AG09309 (cell line): Measurements from ENCODE around the gene SOD3.

ENCODE experiments used
- DNase-seq: peaks from one replicate; pipeline ENCODE4 v3.0.0-alpha.2; 2010; ENCODE audit warnings: low read depth
- H3K4me3 ChIP-seq: 2 replicates; pipeline ENCODE4 v1.5.1; 2011; ENCODE audit warnings: mild to moderate bottlenecking, low read depth, low read length, moderate library complexity; ENCODE audit not compliant: control insufficient read depth
- CTCF ChIP-seq: IDR thresholded peaks from 2 replicates; pipeline ENCODE4 v1.5.1; 2011; ENCODE audit warnings: mild to moderate bottlenecking, low read depth, low read length, inconsistent platforms; ENCODE audit not compliant: insufficient read depth, control insufficient read depth; ENCODE audit errors: missing control alignments

The SOD3 gene

GRCh38 chr4:24780936-24781495, 14.4 kb upstream of the SOD3 start:
- no peak for TF ChIP-seq CTCF
- no peak for DNase-seq
- H3K4me3 ChIP-seq = no peak overlapping the region

DNA sequence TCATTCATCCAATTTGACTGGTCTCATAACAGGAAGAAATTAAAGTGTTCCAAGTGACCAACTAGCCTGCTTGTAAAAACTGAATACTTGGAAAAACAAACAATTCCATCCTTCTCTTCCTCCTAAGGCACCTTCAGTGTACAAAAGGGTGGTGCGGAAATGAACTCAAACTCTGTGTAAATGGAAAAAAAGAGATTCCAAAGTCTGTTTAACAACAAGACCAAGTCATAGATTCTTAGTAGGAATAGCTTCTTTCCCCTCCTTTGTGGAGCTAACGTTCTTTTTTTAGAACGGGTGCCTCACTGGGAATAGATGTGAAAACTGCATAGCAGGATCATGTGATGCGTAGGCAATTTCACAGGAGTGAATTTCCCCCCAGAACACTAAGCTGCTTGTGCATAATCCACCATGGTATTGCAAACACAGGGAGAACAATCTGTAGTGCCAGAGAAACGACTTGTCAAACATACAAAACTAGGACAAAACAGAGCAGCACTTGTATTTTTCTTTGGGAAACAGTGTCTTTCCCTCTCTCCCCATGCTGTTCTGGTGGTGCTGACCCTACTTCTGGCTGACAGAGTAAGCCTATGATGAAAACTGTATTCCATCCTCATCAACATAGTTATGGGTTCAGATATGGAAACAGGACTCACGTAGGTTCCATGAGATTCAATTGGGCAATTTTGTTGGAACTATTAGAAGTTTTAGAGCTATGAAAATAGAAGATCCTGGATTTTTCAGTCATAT, 13.2 kb upstream of the SOD3 start:
- H3K4me3 ChIP-seq = no peak overlapping the region
- no peak for DNase-seq
- TF ChIP-seq CTCF = no peak

DNA sequence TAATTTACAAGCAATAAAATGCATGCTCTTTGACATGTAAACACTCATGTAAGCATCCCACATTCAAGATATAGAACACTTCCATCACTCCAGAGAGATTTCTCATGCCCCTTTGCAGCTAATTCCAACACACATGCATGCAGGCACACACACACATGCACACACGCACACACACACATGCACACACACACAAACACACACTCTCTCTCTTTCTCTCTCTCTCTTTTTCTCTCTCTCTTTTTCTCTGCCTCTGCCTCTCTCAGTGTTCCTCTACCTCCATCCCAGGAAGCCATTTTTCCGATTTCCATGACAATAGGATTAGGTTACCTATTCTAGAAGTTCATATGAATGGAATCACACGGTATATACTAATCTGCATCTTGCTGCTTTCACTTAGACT, 11.9 kb upstream of the SOD3 start:
- H3K4me3 ChIP-seq = no peak overlapping the region
- TF ChIP-seq CTCF = no peak
- DNase-seq = no peak

DNA sequence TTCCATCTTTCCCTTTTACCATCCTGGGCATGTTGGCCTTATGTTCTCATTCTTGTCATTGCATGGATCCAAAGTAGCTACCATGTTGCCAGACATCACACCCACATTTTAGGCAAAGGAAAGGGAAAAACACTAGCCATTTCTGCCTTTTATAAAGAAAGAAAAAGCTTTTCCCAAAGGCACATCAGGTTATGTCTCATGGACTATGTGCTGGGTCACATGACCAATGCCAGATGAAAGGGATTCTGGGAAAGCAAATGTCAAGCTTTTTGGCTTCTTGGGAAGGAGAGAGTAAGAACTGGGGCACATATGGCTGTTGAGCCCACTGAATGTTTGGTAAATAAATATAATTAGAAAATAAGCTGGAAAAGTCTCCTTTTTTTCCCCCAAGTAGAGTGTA, 4.3 kb upstream of the SOD3 start:
- H3K4me3 ChIP-seq = no peak overlapping the region
- no peak for DNase-seq
- TF ChIP-seq CTCF = no peak

- no peak for DNase-seq
- no peak overlapping the region for H3K4me3 ChIP-seq
- no peak for TF ChIP-seq CTCF
Observed at GRCh38 chr4:24792552-24792951, 2.8 kb upstream of the SOD3 start.

GRCh38 chr4:24793219-24794005, 2.0 kb upstream of the SOD3 start:
- TF ChIP-seq CTCF = peak; percentile 31
- no peak overlapping the region for H3K4me3 ChIP-seq
- no peak for DNase-seq
